Lower leg skin (tissue), 3 donors: ENCODE measurements around the gene TP53TG3E.
"Not testable (repeated sequence)": the region's sequence is repeated elsewhere in the genome, so short reads cannot be mapped to it uniquely, and the experiment has no call there.

Experiments
- POLR2A ChIP-seq, 2 donors: fragments of 450-650 bp; IDR thresholded peaks; one replicate each; pipeline ENCODE4 v1.6.1; 2016 to 2017; ENCODE audit warnings: antibody characterized with exemption in 2 of 2, mild to moderate bottlenecking in 1 of 2, moderate library complexity in 1 of 2
- TF ChIP-seq, protein P1 (sequence below), 3 donors: fragments of 450-650 bp; IDR thresholded peaks; one replicate each; pipeline ENCODE4 v1.5.1; 2016; ENCODE audit warnings: antibody characterized with exemption in 3 of 3, mild to moderate bottlenecking in 3 of 3, moderate library complexity in 2 of 3

DNA sequence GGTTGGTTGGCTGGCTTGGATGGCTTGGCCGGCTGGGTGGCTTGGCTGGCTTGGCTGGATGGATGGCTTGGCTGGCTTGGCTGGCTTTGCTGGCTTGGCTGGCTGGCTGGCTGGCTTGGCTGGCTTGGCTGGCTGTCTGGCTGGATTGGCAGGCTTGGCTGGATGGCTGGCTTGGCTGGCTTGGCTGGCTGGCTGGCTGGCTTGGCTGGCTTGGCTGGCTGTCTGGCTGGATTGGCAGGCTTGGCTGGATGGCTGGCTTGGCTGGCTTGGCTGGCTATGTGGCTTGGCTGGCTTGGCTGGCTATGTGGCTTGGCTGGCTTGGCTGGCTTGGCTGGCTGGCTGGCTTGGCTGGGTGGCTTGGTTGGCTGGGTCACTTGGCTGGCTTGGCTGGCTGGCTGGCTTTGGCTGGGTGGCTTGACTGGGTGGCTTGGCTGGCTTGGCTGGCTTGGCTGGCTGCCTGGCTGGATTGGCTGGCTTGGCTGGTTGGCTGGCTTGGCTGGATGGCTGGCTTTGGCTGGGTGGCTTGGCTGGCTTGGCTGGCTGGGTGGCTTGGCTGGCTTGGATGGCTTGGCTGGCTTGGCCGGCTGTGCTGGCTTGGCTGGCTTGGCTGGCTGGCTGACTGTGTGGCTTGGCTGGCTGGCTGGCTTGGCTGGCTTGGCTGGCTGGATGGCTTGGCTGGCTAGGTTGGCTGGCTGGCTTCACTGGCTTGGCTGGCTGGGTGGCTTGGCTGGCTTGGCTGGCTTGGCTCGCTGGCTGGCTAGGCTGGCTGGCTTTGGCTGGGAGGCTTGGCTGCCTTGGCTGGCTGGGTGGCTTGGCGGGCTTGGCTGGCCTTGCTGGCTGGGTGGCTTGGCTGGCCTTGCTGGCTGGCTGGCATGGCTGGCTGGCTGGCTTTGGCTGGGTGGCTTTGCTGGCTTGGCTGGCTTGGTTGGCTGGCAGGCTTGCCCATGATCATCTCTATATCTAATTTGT is 35.3 kb downstream of the TP53TG3E start:
- TF ChIP-seq, protein P1, sequence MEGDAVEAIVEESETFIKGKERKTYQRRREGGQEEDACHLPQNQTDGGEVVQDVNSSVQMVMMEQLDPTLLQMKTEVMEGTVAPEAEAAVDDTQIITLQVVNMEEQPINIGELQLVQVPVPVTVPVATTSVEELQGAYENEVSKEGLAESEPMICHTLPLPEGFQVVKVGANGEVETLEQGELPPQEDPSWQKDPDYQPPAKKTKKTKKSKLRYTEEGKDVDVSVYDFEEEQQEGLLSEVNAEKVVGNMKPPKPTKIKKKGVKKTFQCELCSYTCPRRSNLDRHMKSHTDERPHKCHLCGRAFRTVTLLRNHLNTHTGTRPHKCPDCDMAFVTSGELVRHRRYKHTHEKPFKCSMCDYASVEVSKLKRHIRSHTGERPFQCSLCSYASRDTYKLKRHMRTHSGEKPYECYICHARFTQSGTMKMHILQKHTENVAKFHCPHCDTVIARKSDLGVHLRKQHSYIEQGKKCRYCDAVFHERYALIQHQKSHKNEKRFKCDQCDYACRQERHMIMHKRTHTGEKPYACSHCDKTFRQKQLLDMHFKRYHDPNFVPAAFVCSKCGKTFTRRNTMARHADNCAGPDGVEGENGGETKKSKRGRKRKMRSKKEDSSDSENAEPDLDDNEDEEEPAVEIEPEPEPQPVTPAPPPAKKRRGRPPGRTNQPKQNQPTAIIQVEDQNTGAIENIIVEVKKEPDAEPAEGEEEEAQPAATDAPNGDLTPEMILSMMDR (IDR thresholded peaks at IDR 0.05), result not testable (repeated sequence)
- not testable (repeated sequence) for TF ChIP-seq POLR2A (IDR thresholded peaks at IDR 0.05)
